Mesenchymal stem cell (in vitro differentiated cells and primary cell): ENCODE results near the gene BRSK2.

ENCODE experiments used
- DNase-seq: peaks from one replicate; pipeline ENCODE4 v3.0.0-alpha.2; 2013
- H2AFZ ChIP-seq: one replicate; pipeline ENCODE4 v1.6.1; 2013; ENCODE audit warnings: low read depth, mild to moderate bottlenecking, control low read depth, inconsistent platforms, low read length, moderate library complexity
- H2AK5ac ChIP-seq: 2 replicates; pipeline ENCODE4 v1.6.1; 2013; ENCODE audit warnings: low read length, moderate library complexity, mild to moderate bottlenecking, inconsistent platforms; ENCODE audit not compliant: severe bottlenecking
- H2BK120ac ChIP-seq: one replicate; pipeline ENCODE4 v1.6.1; 2013; ENCODE audit warnings: low read depth, mild to moderate bottlenecking, inconsistent platforms, low read length, moderate library complexity
- H2BK12ac ChIP-seq, 2 experiments: one replicate each; pipeline ENCODE4 v1.6.1; 2013; ENCODE audit warnings: inconsistent platforms in 2 of 2, low read length in 2 of 2, mild to moderate bottlenecking in 2 of 2, moderate library complexity in 2 of 2, control low read depth in 1 of 2
- H2BK15ac ChIP-seq: one replicate; pipeline ENCODE4 v1.6.1; 2013; ENCODE audit warnings: mild to moderate bottlenecking, low read depth, inconsistent platforms; ENCODE audit not compliant: poor library complexity, severe bottlenecking
- H2BK5ac ChIP-seq: 2 replicates; pipeline ENCODE4 v1.6.1; 2013; ENCODE audit warnings: low read depth, mild to moderate bottlenecking, low read length, control low read depth, inconsistent platforms; ENCODE audit not compliant: poor library complexity, severe bottlenecking
- H3K14ac ChIP-seq, 2 experiments: one replicate each; pipeline ENCODE4 v1.6.1; 2013; ENCODE audit warnings: inconsistent platforms in 2 of 2, low read length in 2 of 2, control low read depth in 1 of 2, mild to moderate bottlenecking in 1 of 2, moderate library complexity in 1 of 2
- H3K18ac ChIP-seq, 2 experiments: one replicate each; pipeline ENCODE4 v1.6.1; 2013; ENCODE audit warnings: inconsistent platforms in 2 of 2, low read length in 2 of 2, control low read depth in 1 of 2, low read depth in 1 of 2, mild to moderate bottlenecking in 1 of 2
- H3K23ac ChIP-seq, 2 experiments: one replicate each; pipeline ENCODE4 v1.6.1; 2013; ENCODE audit warnings: inconsistent platforms in 2 of 2, low read length in 2 of 2, mild to moderate bottlenecking in 2 of 2, moderate library complexity in 2 of 2, control low read depth in 1 of 2
- H3K27ac ChIP-seq: 2 replicates; pipeline ENCODE4 v1.5.1; 2013; ENCODE audit warnings: mild to moderate bottlenecking, moderate library complexity, low read length, control low read depth, inconsistent platforms; ENCODE audit not compliant: poor library complexity, severe bottlenecking
- H3K27me3 ChIP-seq, 2 experiments: 2 replicates each; pipeline versions ENCODE4 v1.6.1 to v1.7.0; 2013; ENCODE audit warnings: low read length in 2 of 2, mild to moderate bottlenecking in 2 of 2, moderate library complexity in 2 of 2, control low read depth in 1 of 2, inconsistent platforms in 1 of 2; ENCODE audit not compliant: control insufficient read depth in 1 of 2, insufficient read depth in 1 of 2
- H3K36me3 ChIP-seq, 2 experiments: 2 replicates each; pipeline versions ENCODE4 v1.6.1 to v1.7.0; 2013; ENCODE audit warnings: low read length in 2 of 2, control low read depth in 1 of 2, inconsistent platforms in 1 of 2, low read depth in 1 of 2, mild to moderate bottlenecking in 1 of 2; ENCODE audit not compliant: insufficient read depth in 2 of 2, control insufficient read depth in 1 of 2
- H3K4ac ChIP-seq, 2 experiments: one replicate each; pipeline ENCODE4 v1.6.1; 2013; ENCODE audit warnings: inconsistent platforms in 2 of 2, low read length in 2 of 2, mild to moderate bottlenecking in 2 of 2, moderate library complexity in 2 of 2, control low read depth in 1 of 2, low read depth in 1 of 2
- H3K4me1 ChIP-seq: 2 replicates; pipeline ENCODE4 v1.6.1; 2013; ENCODE audit warnings: low read depth, low read length, control low read depth; ENCODE audit not compliant: control insufficient read depth, insufficient read depth
- H3K4me2 ChIP-seq: 2 replicates; pipeline ENCODE4 v1.6.1; 2013; ENCODE audit warnings: low read length, mild to moderate bottlenecking, inconsistent platforms; ENCODE audit not compliant: poor library complexity, severe bottlenecking
- H3K4me3 ChIP-seq, 2 experiments: 2 replicates each; pipeline versions ENCODE4 v1.5.1 to v1.7.0; 2013; ENCODE audit warnings: low read length in 2 of 2, mild to moderate bottlenecking in 2 of 2, control low read depth in 1 of 2, low read depth in 1 of 2; ENCODE audit not compliant: insufficient read depth in 1 of 2
- H3K79me1 ChIP-seq: replicated peaks from 2 replicates; pipeline ENCODE4 v1.6.1; 2013; ENCODE audit warnings: mild to moderate bottlenecking, control low read depth, low read length, inconsistent platforms; ENCODE audit not compliant: poor library complexity, severe bottlenecking
- H3K9ac ChIP-seq: 2 replicates; pipeline ENCODE4 v1.7.0; 2013; ENCODE audit warnings: mild to moderate bottlenecking, low read length, moderate library complexity
- H3K9me3 ChIP-seq: 2 replicates; pipeline ENCODE4 v1.7.0; 2013; ENCODE audit warnings: mild to moderate bottlenecking, low read length; ENCODE audit not compliant: control insufficient read depth
- H4K8ac ChIP-seq: one replicate; pipeline ENCODE4 v1.6.1; 2013; ENCODE audit warnings: inconsistent platforms, mild to moderate bottlenecking, low read length, moderate library complexity
- H4K91ac ChIP-seq: one replicate; pipeline ENCODE4 v1.6.1; 2013; ENCODE audit warnings: mild to moderate bottlenecking, low read length, inconsistent platforms
- WGBS: methylation state at CpG from one replicate; pipeline ENCODE4 v1.1.7; 2013; ENCODE audit warnings: mixed read lengths; 5-methylcytosine and 5-hydroxymethylcytosine counted together

BRSK2 gene

DNA sequence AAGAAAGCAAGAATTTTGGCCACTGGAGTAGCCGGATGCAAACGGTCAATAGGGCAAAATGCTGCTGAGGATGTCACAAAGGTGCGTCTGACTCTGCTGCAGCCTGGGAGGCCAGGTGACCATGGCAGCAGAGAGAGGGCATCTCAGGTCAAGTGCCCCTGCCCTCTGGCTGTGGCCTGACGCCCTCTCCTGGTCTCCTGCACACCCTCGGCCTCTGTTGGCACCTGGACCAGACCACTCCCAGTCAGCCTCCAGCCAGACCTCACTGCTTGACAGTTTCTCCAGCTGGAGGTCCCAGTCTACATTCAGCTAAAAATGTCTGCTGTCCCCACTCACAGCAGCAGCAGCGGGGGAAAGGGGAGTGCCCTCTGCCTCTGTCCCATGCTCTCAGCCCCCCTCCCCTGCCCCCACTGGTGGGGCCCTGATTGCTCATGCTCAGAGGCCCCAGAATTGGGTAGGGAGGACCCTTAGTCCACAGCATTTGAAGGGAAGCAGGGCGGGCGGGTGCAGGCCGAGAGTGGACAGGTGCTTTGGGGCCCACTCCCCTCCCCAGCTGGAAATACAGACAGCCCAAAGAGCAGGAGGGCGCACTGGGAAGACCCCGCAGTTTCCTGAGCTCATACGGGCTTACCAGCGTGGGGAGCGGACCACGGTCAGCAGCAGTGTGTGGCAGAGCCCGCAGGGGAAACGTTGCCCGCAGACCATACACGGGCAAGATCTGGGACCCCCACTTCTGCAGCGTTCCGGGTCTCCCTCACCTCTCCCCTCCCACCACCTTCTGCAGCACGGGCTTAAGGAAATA lies 1.6 kb upstream of the BRSK2 start:
- Histone ChIP-seq H3K4me2 (no peak overlapping the region), H3K36me3 (peaks cover 0 to 5% of the 10 kb centered on the region in 2 experiments)

DNA sequence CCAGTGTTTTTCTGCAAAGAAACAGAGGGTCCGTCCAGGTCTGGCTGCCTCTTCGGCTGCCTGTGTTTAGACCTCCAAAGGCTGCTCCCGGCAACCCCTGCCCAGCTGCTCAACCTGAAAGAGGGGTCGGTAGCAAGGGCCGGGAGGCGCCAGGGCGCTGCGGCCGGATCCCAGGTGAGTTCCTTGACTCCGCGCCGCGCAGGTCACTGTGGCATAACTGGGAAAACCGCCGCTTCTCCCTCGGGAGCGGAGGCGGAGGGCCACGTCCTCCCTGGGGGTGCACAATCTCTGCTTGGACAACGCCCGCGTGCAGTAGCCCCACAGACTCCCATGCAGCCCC lies 1.0 kb upstream of the BRSK2 start:
- no peak for DNase-seq
- WGBS: 8% methylated on average over 22 of the region's 22 CpGs
- H4K8ac ChIP-seq: no peak overlapping the region

More for the DNA sequence above, 1.6 kb upstream of the BRSK2 start:
- no peak overlapping the region for H3K4ac ChIP-seq
- no peaks in the 10 kb centered on the region for H3K79me1 ChIP-seq
- no peak overlapping the region for H4K8ac ChIP-seq
- no peak for DNase-seq
- WGBS: 64% methylated on average over 22 of the region's 22 CpGs
- H2BK15ac ChIP-seq: peak overlapping the region; percentile 12
- H3K18ac ChIP-seq: peak overlapping the region in 1 of 2 experiments; percentile 64
- peak overlapping the region; percentile 22 for H4K91ac ChIP-seq
- H3K9ac ChIP-seq: no peak overlapping the region
- no peak overlapping the region for H3K14ac ChIP-seq
- H2BK12ac ChIP-seq: no peak overlapping the region
- H2BK5ac ChIP-seq: no peak overlapping the region
- H2AK5ac ChIP-seq: no peak overlapping the region
- no peak overlapping the region for H2BK120ac ChIP-seq
- no peak overlapping the region for H3K4me3 ChIP-seq
- H3K23ac ChIP-seq: no peak overlapping the region
- H2AFZ ChIP-seq: no peak overlapping the region
- H3K27ac ChIP-seq: no peak overlapping the region
- H3K4me1 ChIP-seq: peaks cover 26% of the 10 kb centered on the region
- H3K9me3 ChIP-seq: no peaks in the 10 kb centered on the region
- H3K27me3 ChIP-seq: peaks cover 38 to 45% of the 10 kb centered on the region in 2 experiments

DNA sequence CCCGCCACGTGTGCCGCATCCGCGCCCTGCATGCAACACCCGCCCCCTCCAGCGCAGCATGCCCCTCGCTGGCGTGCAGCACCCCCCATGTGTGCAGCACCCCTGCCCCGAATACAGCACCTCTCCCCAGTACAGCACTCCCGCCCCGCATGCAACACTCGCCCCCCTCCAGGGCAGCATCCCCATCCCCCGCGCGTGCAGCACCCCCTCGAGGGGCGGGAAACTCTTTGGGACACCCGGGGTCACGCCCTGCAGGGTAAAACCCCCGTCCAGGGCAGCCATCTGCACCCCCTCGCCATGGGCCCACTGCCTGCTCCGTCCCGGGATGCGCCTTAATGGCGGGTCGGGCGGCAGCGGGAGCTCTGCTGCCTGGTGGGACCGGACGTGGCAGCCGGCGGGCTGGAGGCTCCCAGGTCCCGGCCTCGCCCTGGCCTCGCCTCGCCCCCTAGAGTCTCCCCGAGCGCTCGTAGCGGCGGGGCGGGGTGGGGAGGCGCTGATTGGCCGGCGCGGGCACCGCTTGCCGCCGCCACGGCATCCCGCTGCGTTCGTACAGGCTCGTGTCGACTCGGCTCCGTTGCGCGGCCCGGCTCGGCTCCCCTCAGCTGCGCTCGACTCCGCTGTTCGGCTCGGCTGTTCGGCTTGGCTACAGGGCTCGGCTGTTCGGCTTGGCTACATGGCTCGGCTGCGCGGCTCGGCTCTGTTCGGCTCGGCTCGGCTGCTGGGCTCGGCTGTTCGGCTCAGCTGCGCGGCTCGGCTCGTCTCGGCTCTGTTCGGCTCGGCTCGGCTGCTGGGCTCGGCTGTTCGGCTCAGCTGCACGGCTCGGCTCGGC lies 417 bp upstream of the BRSK2 start:
- H2BK12ac ChIP-seq: no peak overlapping the region
- H4K8ac ChIP-seq: peak overlapping the region; percentile 95
- peak overlapping the region; percentile 98 for H3K4me2 ChIP-seq
- H2BK120ac ChIP-seq: peak overlapping the region; percentile 91
- no peaks in the 10 kb centered on the region for H3K9me3 ChIP-seq
- H3K4me1 ChIP-seq: peaks cover 24% of the 10 kb centered on the region
- peaks cover 0 to 5% of the 10 kb centered on the region in 2 experiments for H3K36me3 ChIP-seq
- peak; percentile 96 for DNase-seq
- H2BK15ac ChIP-seq: peak overlapping the region; percentile 78
- no peaks in the 10 kb centered on the region for H3K79me1 ChIP-seq
- WGBS: under 1% methylated on average over 73 of the region's 92 CpGs
- peak overlapping the region; percentile 90 for H4K91ac ChIP-seq
- H3K4me3 ChIP-seq: peak overlapping the region; percentile 60 to 75
- peak overlapping the region in 1 of 2 experiments; percentile 73 for H3K14ac ChIP-seq
- H2AK5ac ChIP-seq: no peak overlapping the region
- no peak overlapping the region for H2BK5ac ChIP-seq
- peak overlapping the region; percentile 99 for H2AFZ ChIP-seq
- H3K18ac ChIP-seq: peak overlapping the region; percentile 69 to 95
- peaks cover 41 to 45% of the 10 kb centered on the region in 2 experiments for H3K27me3 ChIP-seq
- peak overlapping the region in 1 of 2 experiments; percentile 95 for H3K23ac ChIP-seq
- H3K9ac ChIP-seq: peak overlapping the region; percentile 76
- peak overlapping the region; percentile 46 to 84 for H3K4ac ChIP-seq
- no peak overlapping the region for H3K27ac ChIP-seq

More for the DNA sequence above, 1.0 kb upstream of the BRSK2 start:
- Histone ChIP-seq H2BK15ac (no peak overlapping the region), H3K4me3 (peak overlapping the region; percentile 60 to 75), H3K9me3 (no peaks in the 10 kb centered on the region), H3K27ac (no peak overlapping the region), H3K9ac (peak overlapping the region; percentile 76), H3K18ac (peak overlapping the region; percentile 69 to 95), H3K4me1 (peaks cover 24% of the 10 kb centered on the region), H4K91ac (peak overlapping the region; percentile 90), H3K23ac (no peak overlapping the region), H2AK5ac (no peak overlapping the region), H3K27me3 (peaks cover 41 to 45% of the 10 kb centered on the region in 2 experiments), H3K36me3 (peaks cover 0 to 5% of the 10 kb centered on the region in 2 experiments), H2BK12ac (no peak overlapping the region), H2BK120ac (no peak overlapping the region), H3K4me2 (peak overlapping the region; percentile 98), H2BK5ac (no peak overlapping the region), H3K79me1 (no peaks in the 10 kb centered on the region), H3K4ac (peak overlapping the region; percentile 46 to 84), H2AFZ (peak overlapping the region; percentile 99), H3K14ac (peak overlapping the region in 1 of 2 experiments; percentile 73)
